Left ventricle myocardium inferior (tissue), 1 donor: Measurements from ENCODE around the gene ST6GALNAC3. TPM values are rescaled to one million over a fixed set of nuclear protein-coding genes. Genes with fewer than 3 reads are reported as not detected.

Experiments
- DNase-seq: peaks from one replicate; pipeline ENCODE4 v3.0.0-alpha.2; 2020
- H3K27ac ChIP-seq: fragments of 200-600 bp; replicated peaks from 2 replicates; pipeline ENCODE4 v1.8.0; 2021
- H3K27me3 ChIP-seq: fragments of 200-600 bp; 2 replicates; pipeline ENCODE4 v1.8.0; 2021; ENCODE audit warnings: low read depth
- H3K36me3 ChIP-seq: fragments of 200-600 bp; 2 replicates; pipeline ENCODE4 v1.8.0; 2021
- H3K4me1 ChIP-seq: fragments of 200-600 bp; 2 replicates; pipeline ENCODE4 v1.8.0; 2021
- H3K4me3 ChIP-seq: fragments of 200-600 bp; 2 replicates; pipeline ENCODE4 v1.8.0; 2021; ENCODE audit warnings: mild to moderate bottlenecking, moderate library complexity
- H3K9me3 ChIP-seq: fragments of 200-600 bp; replicated peaks from 2 replicates; pipeline ENCODE4 v1.8.0; 2021
- intact Hi-C: fragments of 100-400 bp; cut with micrococcal nuclease; formaldehyde crosslinking; loops from one replicate; pipeline ENCODE4 v1.11.0; 2022
- total RNA-seq: library from RNA; stranded (reverse); fragmentation: NEBNext Ultra II Directional; extraction: Animal tissue kit (Norgen Biotek cat#: 25700); gene quantifications from one replicate; pipeline ENCODE4 v1.2.1, GENCODE V29; 2021
- TF ChIP-seq, protein P1 (sequence below): fragments of 200-600 bp; IDR thresholded peaks from 2 replicates; pipeline ENCODE4 v1.8.0; 2021; ENCODE audit warnings: antibody characterized with exemption, mild to moderate bottlenecking, borderline replicate concordance
- donor health status: DM: no; HTN: yes; CAD: no; lungs with severe emphysema.

ST6GALNAC3 gene
- total RNA-seq, 1 donor from 2014 or later: 4.5 TPM

DNA sequence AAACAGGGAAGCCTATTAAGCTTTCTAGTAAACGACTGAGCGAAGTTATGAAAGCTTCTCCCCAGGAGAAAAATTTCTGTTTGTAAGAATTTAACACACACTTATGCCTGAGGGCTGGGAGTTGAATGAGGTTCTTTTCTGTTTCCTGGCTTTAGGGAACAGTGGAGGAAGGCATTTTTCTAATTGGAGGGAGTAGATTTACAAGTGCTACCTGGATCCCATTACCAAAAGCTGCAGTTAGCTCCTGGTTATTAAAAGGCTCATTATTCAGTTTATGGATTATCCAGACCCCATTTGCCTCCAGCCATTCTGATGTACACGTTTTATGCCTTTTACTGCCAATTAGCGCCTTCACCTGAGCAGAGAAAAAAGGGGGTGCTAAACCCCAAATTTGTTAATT lies 7.5 kb downstream of the ST6GALNAC3 start:
- no peaks in the 10 kb centered on the region for H3K27me3 ChIP-seq
- peaks cover 20% of the 10 kb centered on the region for H3K4me1 ChIP-seq
- no peak overlapping the region for H3K27ac ChIP-seq
- H3K4me3 ChIP-seq: no peak overlapping the region
- H3K36me3 ChIP-seq: no peaks in the 10 kb centered on the region
- TF ChIP-seq, protein P1, sequence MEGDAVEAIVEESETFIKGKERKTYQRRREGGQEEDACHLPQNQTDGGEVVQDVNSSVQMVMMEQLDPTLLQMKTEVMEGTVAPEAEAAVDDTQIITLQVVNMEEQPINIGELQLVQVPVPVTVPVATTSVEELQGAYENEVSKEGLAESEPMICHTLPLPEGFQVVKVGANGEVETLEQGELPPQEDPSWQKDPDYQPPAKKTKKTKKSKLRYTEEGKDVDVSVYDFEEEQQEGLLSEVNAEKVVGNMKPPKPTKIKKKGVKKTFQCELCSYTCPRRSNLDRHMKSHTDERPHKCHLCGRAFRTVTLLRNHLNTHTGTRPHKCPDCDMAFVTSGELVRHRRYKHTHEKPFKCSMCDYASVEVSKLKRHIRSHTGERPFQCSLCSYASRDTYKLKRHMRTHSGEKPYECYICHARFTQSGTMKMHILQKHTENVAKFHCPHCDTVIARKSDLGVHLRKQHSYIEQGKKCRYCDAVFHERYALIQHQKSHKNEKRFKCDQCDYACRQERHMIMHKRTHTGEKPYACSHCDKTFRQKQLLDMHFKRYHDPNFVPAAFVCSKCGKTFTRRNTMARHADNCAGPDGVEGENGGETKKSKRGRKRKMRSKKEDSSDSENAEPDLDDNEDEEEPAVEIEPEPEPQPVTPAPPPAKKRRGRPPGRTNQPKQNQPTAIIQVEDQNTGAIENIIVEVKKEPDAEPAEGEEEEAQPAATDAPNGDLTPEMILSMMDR: no peak
- intact Hi-C loops: no loop called here
- H3K9me3 ChIP-seq: no peaks in the 10 kb centered on the region
- no peak for DNase-seq

DNA sequence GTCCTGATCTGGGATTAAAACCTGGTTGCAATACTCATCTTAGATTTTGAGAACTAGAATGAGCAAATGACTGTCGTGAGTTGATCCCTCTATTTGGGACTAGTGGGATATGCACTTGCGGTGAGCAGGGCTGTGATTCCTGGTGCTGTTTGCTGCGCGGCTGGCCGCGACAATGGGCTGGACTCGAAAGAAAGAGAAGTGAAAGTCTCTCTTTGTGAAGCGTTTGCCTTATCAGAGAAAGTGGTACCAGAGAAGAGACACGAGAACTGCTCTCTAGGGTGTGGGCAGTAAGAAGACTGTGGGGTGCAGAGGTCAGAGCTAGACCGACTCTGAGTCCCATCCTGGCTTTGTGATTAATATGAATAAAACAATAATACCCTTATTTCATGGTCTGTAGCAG lies 8.6 kb downstream of the ST6GALNAC3 start:
- Histone ChIP-seq H3K27ac (no peak overlapping the region), H3K4me1 (peaks cover 16% of the 10 kb centered on the region), H3K36me3 (no peaks in the 10 kb centered on the region), H3K27me3 (no peaks in the 10 kb centered on the region), H3K4me3 (no peak overlapping the region), H3K9me3 (no peaks in the 10 kb centered on the region)
- intact Hi-C loops: no loop called here
- TF ChIP-seq, protein P1: no peak
- DNase-seq: no peak

DNA sequence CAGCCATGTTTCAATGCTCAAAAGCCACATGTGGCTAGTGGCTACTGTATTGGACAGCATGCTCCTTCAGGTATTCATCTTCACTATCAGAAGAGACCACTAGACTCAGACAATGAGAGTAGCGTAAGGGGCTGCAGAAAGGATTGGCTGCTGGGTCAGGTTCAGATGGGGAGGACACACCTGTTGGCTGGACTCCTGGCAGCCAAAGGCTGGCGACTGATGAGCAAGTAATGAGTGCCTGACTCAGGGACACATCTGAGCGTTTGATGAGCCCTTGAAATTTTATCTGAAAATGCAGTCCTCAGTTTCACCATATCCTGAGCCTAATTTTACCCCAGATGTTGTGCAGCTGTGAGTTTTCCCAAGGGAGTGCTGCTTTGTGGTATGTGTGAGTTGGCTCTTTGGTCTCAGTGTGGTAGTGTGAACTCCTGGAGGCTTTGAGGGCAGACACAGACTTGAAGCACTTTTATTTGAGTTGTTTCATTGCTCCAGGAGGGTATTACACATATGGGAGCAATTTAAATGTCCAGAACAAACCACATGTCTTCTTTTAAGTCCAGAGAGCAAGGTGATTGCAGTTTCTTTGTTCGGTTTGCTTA lies 9.6 kb downstream of the ST6GALNAC3 start:
- Histone ChIP-seq H3K4me3 (no peak overlapping the region), H3K27me3 (no peaks in the 10 kb centered on the region), H3K27ac (no peak overlapping the region), H3K36me3 (no peaks in the 10 kb centered on the region), H3K9me3 (no peaks in the 10 kb centered on the region), H3K4me1 (peaks cover 16% of the 10 kb centered on the region)
- intact Hi-C loops: no loop called here
- DNase-seq: no peak
- TF ChIP-seq, protein P1: no peak

DNA sequence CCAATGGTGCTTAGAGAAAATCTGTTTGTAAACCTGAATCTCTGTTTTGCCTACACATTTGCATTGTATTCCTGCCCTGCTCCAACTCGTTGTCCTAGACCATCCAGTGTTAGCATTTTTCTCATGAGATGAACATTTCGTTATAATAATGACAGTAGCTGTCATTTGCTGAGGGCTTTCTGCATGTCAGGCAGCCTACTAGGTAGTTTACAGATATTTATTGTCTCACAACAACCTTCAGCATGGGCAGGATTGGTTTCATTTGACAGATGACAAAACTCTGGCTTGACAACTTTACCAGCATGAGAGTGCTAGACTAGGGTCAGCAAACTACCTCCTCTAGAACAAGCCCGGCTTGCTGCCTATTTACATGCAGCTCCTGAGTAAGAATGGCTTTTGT lies 10.1 kb downstream of the ST6GALNAC3 start:
- H3K4me3 ChIP-seq: no peak overlapping the region
- TF ChIP-seq, protein P1: no peak
- H3K4me1 ChIP-seq: peaks cover 14% of the 10 kb centered on the region
- H3K27ac ChIP-seq: no peak overlapping the region
- H3K27me3 ChIP-seq: no peaks in the 10 kb centered on the region
- H3K36me3 ChIP-seq: no peaks in the 10 kb centered on the region
- DNase-seq: no peak
- no peaks in the 10 kb centered on the region for H3K9me3 ChIP-seq
- intact Hi-C loops: no loop called here

DNA sequence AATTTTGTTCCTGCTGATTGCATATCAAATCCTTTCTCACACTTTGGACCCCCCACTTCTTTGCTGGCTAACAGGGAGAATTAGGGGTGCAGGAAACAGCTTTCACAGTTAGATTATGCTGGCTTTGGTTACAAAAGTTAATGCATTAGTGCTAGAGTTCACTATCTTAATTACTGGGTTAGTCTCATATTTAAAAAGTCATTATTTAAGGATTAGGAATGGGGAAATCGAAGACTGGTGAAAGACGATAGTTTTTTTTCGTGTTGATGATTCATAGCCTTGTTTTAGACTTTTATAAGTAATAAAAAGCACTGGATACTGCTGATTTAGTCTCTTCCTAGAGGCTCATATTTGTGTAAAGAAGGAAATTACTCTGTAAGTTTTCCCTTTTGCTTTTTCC lies 11.6 kb downstream of the ST6GALNAC3 start:
- intact Hi-C loops: no loop called here
- Histone ChIP-seq H3K9me3 (no peaks in the 10 kb centered on the region), H3K36me3 (no peaks in the 10 kb centered on the region), H3K27ac (no peak overlapping the region), H3K4me3 (no peak overlapping the region), H3K27me3 (no peaks in the 10 kb centered on the region), H3K4me1 (peaks cover 8% of the 10 kb centered on the region)
- TF ChIP-seq, protein P1: no peak
- DNase-seq: no peak
